GM12892 (cell line): Measurements from ENCODE around the gene CCDC106.

Experiments
- POLR2A ChIP-seq: IDR thresholded peaks from 2 replicates; pipeline ENCODE4 v1.6.1; 2011; ENCODE audit warnings: low read depth, low read length, control low read depth
- POLR2AphosphoS5 ChIP-seq: IDR thresholded peaks from 2 replicates; pipeline ENCODE4 v1.6.1; 2011; ENCODE audit warnings: low read depth, low read length, control low read depth

GRCh38 chr19:55602104-55603001, 45.7 kb upstream of the CCDC106 start:
- TF ChIP-seq POLR2AphosphoS5 (no peak), POLR2A (no peak)
